ENCODE results near the gene VAMP1.

VAMP1 gene

GRCh38 chr12:6461401-6462233 is 8.9 kb downstream of the VAMP1 start:
- H3K4me3 ChIP-seq (ENCODE audit: low read depth, low read length) = peak overlapping the region; percentile 51
- TF ChIP-seq POLR2A (IDR thresholded peaks at IDR 0.05; ENCODE audit: extremely low read depth, insufficient read length) = no peak
- peak; percentile 83 for TF ChIP-seq MAX (IDR thresholded peaks at IDR 0.05; ENCODE audit: low read depth, low read length)
- TF ChIP-seq MYC (IDR thresholded peaks at IDR 0.05; ENCODE audit: low read depth, low read length) = peak; percentile 85
- no peak for TF ChIP-seq CTCF (IDR thresholded peaks at IDR 0.05; ENCODE audit: low read depth, low read length)
- peak; percentile 99 for DNase-seq (ENCODE audit: low read depth)

- peak overlapping the region; percentile 42 for H3K4me3 ChIP-seq (ENCODE audit: low read depth, low read length)
- TF ChIP-seq MAX (IDR thresholded peaks at IDR 0.05; ENCODE audit: low read depth, low read length) (no peak), MYC (IDR thresholded peaks at IDR 0.05; ENCODE audit: low read depth, low read length) (no peak), POLR2A (IDR thresholded peaks at IDR 0.05; ENCODE audit: extremely low read depth, insufficient read length) (no peak), CTCF (IDR thresholded peaks at IDR 0.05; ENCODE audit: low read depth, low read length) (no peak)
- no peak for DNase-seq (ENCODE audit: low read depth)
Observed at GRCh38 chr12:6460751-6461371, 9.6 kb downstream of the VAMP1 start.

GRCh38 chr12:6459004-6459337 is 11.5 kb downstream of the VAMP1 start:
- H3K4me3 ChIP-seq (ENCODE audit: low read depth, low read length) = no peak overlapping the region
- TF ChIP-seq POLR2A (IDR thresholded peaks at IDR 0.05; ENCODE audit: extremely low read depth, insufficient read length) (no peak), CTCF (IDR thresholded peaks at IDR 0.05; ENCODE audit: low read depth, low read length) (no peak), MAX (IDR thresholded peaks at IDR 0.05; ENCODE audit: low read depth, low read length) (no peak), MYC (IDR thresholded peaks at IDR 0.05; ENCODE audit: low read depth, low read length) (no peak)
- DNase-seq (ENCODE audit: low read depth) = no peak

- TF ChIP-seq POLR2A (IDR thresholded peaks at IDR 0.05; ENCODE audit: extremely low read depth, insufficient read length) (no peak), MYC (IDR thresholded peaks at IDR 0.05; ENCODE audit: low read depth, low read length) (no peak), MAX (IDR thresholded peaks at IDR 0.05; ENCODE audit: low read depth, low read length) (no peak)
- no peak for DNase-seq (ENCODE audit: low read depth)
- H3K4me3 ChIP-seq (ENCODE audit: low read depth, low read length) = no peak overlapping the region
Observed at GRCh38 chr12:6458281-6459003, 12.0 kb downstream of the VAMP1 start.

GRCh38 chr12:6457220-6457945 is 13.1 kb downstream of the VAMP1 start:
- DNase-seq (ENCODE audit: low read depth) = no peak
- no peak overlapping the region for H3K4me3 ChIP-seq (ENCODE audit: low read depth, low read length)
- no peak for TF ChIP-seq POLR2A (IDR thresholded peaks at IDR 0.05; ENCODE audit: extremely low read depth, insufficient read length)
- no peak for TF ChIP-seq MAX (IDR thresholded peaks at IDR 0.05; ENCODE audit: low read depth, low read length)
- no peak for TF ChIP-seq MYC (IDR thresholded peaks at IDR 0.05; ENCODE audit: low read depth, low read length)
- TF ChIP-seq CTCF (IDR thresholded peaks at IDR 0.05; ENCODE audit: low read depth, low read length) = no peak
